A673 (cell line): ENCODE measurements around the gene LRGUK.

Experiments used
- EZH2 ChIP-seq: fragments of 200-600 bp; sonication (generic); IDR thresholded peaks from 2 replicates; pipeline ENCODE4 v1.6.1; 2017; ENCODE audit warnings: borderline replicate concordance, low read depth, mild to moderate bottlenecking, mixed read lengths, antibody characterized with exemption, low read length; ENCODE audit not compliant: poor library complexity, severe bottlenecking
- TF ChIP-seq, protein P1 (sequence below): fragments of 300-800, 200-600 bp; sonication (generic); conservative IDR thresholded peaks from 2 replicates; pipeline ENCODE4 v1.5.1; 2017; ENCODE audit warnings: low read depth, mild to moderate bottlenecking, antibody characterized with exemption, low read length, moderate library complexity, mixed read lengths

DNA sequence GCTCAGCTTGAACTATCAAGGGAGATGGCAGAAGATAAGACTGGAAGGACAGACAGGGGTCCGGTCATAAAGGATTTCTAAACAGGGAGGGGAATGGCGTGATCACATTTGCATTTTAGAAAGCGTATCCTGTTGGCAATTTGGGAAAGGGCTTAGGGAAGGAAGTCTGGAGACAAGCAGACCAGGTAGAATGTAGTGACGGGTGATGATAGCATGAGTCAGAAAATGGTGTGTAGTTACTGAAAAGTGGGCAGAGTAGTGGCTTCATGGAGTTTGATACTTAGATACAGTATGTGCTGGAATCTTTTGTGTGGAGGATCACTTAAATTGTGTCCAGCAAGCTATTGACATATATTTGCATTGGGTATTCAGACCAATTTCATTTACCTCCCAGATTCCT, 61.2 kb downstream of the LRGUK start:
- TF ChIP-seq, protein P1, sequence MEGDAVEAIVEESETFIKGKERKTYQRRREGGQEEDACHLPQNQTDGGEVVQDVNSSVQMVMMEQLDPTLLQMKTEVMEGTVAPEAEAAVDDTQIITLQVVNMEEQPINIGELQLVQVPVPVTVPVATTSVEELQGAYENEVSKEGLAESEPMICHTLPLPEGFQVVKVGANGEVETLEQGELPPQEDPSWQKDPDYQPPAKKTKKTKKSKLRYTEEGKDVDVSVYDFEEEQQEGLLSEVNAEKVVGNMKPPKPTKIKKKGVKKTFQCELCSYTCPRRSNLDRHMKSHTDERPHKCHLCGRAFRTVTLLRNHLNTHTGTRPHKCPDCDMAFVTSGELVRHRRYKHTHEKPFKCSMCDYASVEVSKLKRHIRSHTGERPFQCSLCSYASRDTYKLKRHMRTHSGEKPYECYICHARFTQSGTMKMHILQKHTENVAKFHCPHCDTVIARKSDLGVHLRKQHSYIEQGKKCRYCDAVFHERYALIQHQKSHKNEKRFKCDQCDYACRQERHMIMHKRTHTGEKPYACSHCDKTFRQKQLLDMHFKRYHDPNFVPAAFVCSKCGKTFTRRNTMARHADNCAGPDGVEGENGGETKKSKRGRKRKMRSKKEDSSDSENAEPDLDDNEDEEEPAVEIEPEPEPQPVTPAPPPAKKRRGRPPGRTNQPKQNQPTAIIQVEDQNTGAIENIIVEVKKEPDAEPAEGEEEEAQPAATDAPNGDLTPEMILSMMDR: no peak
- TF ChIP-seq EZH2: no peak
